ENCODE measurements around the gene SLC7A4. TPM values are rescaled to one million over a fixed set of nuclear protein-coding genes. Genes with fewer than 3 reads are reported as not detected.

SLC7A4 gene
- total and polyA plus RNA-seq, 7 experiments from 2014 or later, result 0.08 to 0.13 (median 0.13) TPM; not detected in 4

DNA sequence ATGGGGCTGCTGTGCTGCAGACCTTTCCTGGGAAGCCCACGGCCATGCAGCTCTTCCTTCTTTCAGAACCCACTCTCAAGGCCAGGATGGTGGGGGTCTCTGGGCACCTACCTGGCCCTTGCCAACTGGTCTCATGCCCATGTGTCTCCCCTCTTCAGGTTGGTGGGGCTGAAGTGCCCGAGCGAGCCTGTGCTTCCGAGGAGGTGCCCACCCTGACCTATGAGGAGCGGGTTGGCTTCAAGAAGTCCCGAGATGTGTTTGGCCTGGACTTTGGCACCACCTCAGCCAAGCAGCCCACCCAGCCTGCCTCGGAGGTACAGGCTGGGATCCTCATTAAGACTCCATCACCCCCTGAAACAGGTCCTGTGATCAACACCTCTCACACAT, 40.3 kb downstream of the SLC7A4 start:
- no peak overlapping the region for H3K4me3 ChIP-seq (ENCODE audit: low read length)
- H3K36me3 Mint-ChIP-seq, result peaks cover 0 to 4% (median 0%) of the 10 kb centered on the region in 5 donors
- H3K27me3 ChIP-seq (ENCODE audit: control insufficient read depth in 2 of 2, insufficient read depth in 2 of 2, low read length in 2 of 2), result no peaks in the 10 kb centered on the region
- H3K27me3 Mint-ChIP-seq, result no peaks in the 10 kb centered on the region
- DNase-seq (no peak), ATAC-seq (no peak)
- POLR2A ChIA-PET, result interaction anchor here (0.7 to 2.7 kb wide), 2 partner anchors 10 to 151 kb away, joined by 3 to 21 read pairs; partner anchors contain the start of gene THAP7
- no peak overlapping the region for H3K4me3 Mint-ChIP-seq
- peaks cover 0 to 5% of the 10 kb centered on the region in 2 donors for H3K4me1 ChIP-seq (ENCODE audit: control insufficient read depth in 2 of 2, insufficient read depth in 2 of 2, low read length in 2 of 2)
- peaks cover 0 to 9% (median 4%) of the 10 kb centered on the region in 7 donors for H3K4me1 Mint-ChIP-seq
- no peak overlapping the region for H3K27ac ChIP-seq (ENCODE audit: low read depth, low read length)
- peaks cover 0 to 79% (median 7%) of the 10 kb centered on the region in 3 experiments for H3K36me3 ChIP-seq (ENCODE audit: control insufficient read depth in 2 of 3, insufficient read depth in 3 of 3, low read length in 3 of 3)
- no peak overlapping the region for H3K27ac Mint-ChIP-seq
- H3K9me3 ChIP-seq (ENCODE audit: control insufficient read depth in 2 of 3, low read length in 3 of 3), result no peaks in the 10 kb centered on the region
- H3K9me3 Mint-ChIP-seq, result peaks cover 0 to 1% (median 0%) of the 10 kb centered on the region in 11 donors
- intact Hi-C loops (cut with micrococcal nuclease), result no loop called here
- CTCF ChIA-PET, result interaction anchor here (0.6 kb wide), 1 partner anchor 543 kb away, joined by 4 read pairs; no protein-coding TSS in a partner anchor

DNA sequence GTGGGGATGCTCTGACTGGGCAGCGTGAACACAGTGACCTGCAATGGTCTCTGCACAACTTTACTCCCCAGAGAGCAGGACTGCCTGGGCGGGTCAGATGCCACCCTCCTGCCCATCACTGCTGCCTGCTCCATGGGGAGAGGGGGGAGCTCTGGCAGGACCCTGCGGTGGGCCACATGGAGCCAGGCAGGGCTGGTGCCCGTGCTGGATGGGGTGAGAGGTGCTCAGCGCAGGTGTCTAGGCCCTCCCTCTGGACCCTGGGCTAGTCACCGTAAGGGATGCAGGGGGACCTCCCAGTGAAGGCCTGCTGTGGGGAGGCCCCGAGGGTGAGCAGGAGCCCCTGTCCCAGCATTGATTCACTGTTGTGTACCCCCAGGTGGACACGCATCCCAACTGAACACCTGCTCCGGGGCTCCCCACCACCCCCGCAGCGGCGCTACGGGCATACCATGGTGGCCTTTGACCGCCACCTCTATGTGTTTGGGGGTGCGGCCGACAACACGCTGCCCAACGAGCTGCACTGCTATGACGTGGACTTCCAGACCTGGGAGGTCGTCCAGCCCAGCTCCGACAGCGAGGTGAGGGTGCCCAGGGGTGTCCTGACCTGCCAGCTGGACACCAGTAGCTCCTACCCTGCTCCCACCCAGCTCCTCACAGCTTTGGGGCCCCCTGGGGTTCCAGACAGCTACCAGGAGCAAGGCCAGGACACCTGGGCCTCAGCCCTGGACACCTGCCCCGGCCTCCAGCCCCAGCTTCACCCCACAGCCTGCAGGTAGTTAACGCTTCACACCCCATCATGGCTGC, 40.9 kb downstream of the SLC7A4 start:
- no peak overlapping the region for H3K27ac Mint-ChIP-seq

DNA sequence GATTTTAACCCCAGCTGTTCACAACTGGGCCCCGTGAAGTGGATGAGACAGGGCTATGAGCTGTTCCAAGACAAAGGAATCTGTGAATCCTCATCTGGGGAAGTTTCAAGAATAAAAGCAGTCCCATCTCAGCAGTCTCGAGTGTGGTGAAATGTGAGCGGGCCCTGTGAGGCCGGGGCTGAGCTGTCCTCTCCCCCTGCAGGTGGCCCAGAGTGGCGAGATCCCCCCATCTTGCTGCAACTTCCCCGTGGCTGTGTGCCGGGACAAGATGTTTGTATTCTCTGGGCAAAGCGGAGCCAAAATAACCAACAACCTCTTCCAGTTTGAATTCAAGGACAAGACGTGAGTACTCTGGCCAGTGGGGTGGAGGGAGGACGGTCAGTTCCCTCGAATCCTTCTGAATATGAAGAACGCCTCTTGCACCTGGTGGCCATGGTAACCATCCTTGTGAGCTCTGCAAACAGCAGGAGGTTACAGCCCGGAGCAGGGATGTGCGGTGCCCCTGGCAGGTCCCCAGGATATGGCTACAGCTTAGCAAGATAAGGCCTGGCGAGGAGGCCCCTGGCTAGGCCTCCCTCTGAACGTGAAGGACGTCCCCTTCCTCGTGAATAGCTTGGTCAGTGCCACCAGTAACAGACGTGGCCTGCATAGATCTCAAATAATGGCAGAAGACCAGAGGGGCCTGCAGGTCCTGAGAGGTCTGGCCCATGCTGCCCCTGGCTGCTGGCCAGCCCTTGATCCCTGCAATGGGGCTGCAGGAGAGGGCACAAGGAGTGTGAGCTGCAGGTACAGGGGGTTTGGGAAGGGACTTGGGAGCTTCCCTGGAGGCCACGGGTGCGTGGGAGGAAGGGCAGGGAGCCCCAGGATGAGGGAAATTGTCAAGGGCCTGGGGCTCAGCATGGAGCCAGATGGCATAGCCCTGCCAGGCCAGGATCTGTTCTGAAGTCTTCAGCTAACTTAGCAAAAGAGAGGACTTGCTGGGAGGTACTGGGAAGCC, 41.9 kb downstream of the SLC7A4 start:
- Histone ChIP-seq H3K9me3 (ENCODE audit: control insufficient read depth in 2 of 3, low read length in 3 of 3) (no peaks in the 10 kb centered on the region), H3K4me3 (ENCODE audit: low read length) (no peak overlapping the region), H3K36me3 (ENCODE audit: control insufficient read depth in 2 of 3, insufficient read depth in 3 of 3, low read length in 3 of 3) (peaks cover 0 to 70% (median 7%) of the 10 kb centered on the region in 3 experiments), H3K27ac (ENCODE audit: low read depth, low read length) (no peak overlapping the region), H3K27me3 (ENCODE audit: control insufficient read depth in 2 of 2, insufficient read depth in 2 of 2, low read length in 2 of 2) (no peaks in the 10 kb centered on the region), H3K4me1 (ENCODE audit: control insufficient read depth in 2 of 2, insufficient read depth in 2 of 2, low read length in 2 of 2) (peaks cover 0 to 5% of the 10 kb centered on the region in 2 donors)
- CTCF ChIA-PET, result no interaction called here
- Mint-ChIP-seq H3K36me3 (peaks cover 0 to 12% (median 5%) of the 10 kb centered on the region in 5 donors), H3K4me1 (peaks cover 0 to 16% (median 8%) of the 10 kb centered on the region in 7 donors), H3K4me3 (no peak overlapping the region), H3K27ac (peak overlapping the region in 2 of 9 donors; percentile 62 to 72), H3K27me3 (no peaks in the 10 kb centered on the region), H3K9me3 (peaks cover 0 to 1% (median 0%) of the 10 kb centered on the region in 11 donors)
- intact Hi-C loops (cut with micrococcal nuclease), result no loop called here
- no peak for ATAC-seq
- POLR2A ChIA-PET, result interaction anchor here (1.5 to 2.7 kb wide), 3 partner anchors 8 to 12 kb away, joined by 5 to 21 read pairs (median 8); partner anchors contain the start of genes LZTR1 and THAP7
- DNase-seq, result no peak

More for the DNA sequence above, 40.9 kb downstream of the SLC7A4 start:
- Histone ChIP-seq H3K27ac (ENCODE audit: low read depth, low read length) (no peak overlapping the region), H3K36me3 (ENCODE audit: control insufficient read depth in 2 of 3, insufficient read depth in 3 of 3, low read length in 3 of 3) (peaks cover 0 to 73% (median 7%) of the 10 kb centered on the region in 3 experiments), H3K4me1 (ENCODE audit: control insufficient read depth in 2 of 2, insufficient read depth in 2 of 2, low read length in 2 of 2) (peaks cover 0 to 5% of the 10 kb centered on the region in 2 donors), H3K4me3 (ENCODE audit: low read length) (no peak overlapping the region), H3K9me3 (ENCODE audit: control insufficient read depth in 2 of 3, low read length in 3 of 3) (no peaks in the 10 kb centered on the region), H3K27me3 (ENCODE audit: control insufficient read depth in 2 of 2, insufficient read depth in 2 of 2, low read length in 2 of 2) (no peaks in the 10 kb centered on the region)
- ATAC-seq (no peak), DNase-seq (no peak)
- CTCF ChIA-PET, result interaction anchor here (0.6 kb wide), 1 partner anchor 543 kb away, joined by 4 read pairs; no protein-coding TSS in a partner anchor
- H3K36me3 Mint-ChIP-seq, result peaks cover 0 to 8% (median 2%) of the 10 kb centered on the region in 5 donors
- peaks cover 0 to 12% (median 6%) of the 10 kb centered on the region in 7 donors for H3K4me1 Mint-ChIP-seq
- POLR2A ChIA-PET, result interaction anchor here (0.7 to 2.7 kb wide), 4 partner anchors 8 to 150 kb away, joined by 3 to 21 read pairs (median 6); partner anchors contain the start of genes LZTR1 and THAP7
- H3K4me3 Mint-ChIP-seq, result no peak overlapping the region
- no peaks in the 10 kb centered on the region for H3K27me3 Mint-ChIP-seq
- intact Hi-C loops (cut with micrococcal nuclease), result no loop called here
- H3K9me3 Mint-ChIP-seq, result peaks cover 0 to 1% (median 0%) of the 10 kb centered on the region in 11 donors

DNA sequence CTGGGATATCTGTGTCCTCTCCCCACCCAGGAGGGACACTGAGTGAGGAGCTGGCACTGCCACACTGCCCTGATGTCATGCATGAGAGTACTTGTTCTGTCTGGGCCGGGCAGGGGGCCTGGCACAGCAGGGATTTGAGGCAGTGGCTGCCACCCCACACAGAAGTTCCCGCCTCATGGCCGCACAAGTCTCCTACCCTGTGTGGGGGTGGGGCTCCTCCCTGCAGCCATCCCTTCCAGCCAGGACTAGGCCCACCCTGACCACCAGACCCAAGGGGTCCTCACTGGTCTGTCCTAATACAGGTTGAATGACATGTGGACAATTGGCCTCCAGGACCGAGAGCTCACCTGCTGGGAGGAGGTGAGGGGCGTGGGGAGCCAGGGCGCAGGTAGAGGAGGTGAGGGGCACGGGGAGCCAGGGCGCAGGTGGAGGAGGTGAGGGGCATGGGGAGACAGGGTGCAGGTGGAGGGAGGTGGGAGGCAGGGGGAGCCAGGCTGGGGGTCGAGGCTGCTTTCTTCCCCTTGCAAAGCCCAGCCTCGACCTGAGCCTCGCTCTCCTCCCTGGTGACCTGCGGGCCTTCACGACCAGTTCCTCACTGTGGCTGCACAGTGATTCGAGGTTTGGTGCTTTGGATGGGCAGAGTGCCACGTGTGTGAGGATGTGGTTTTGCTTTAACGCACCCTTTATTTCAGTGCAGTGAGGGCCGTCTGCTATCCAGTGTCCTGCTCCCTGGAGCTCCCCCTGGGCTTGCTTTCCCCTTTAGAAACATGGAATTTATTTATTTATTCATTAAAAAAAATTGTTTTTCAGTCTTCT, 42.8 kb downstream of the SLC7A4 start:
- intact Hi-C loops (cut with micrococcal nuclease), result loop anchor here in 1 of 2 donors (10.0 kb wide), 1 partner anchor 855 kb away; no protein-coding TSS in a partner anchor
- no peak for ATAC-seq
- Histone ChIP-seq H3K4me3 (ENCODE audit: low read length) (no peak overlapping the region), H3K27me3 (ENCODE audit: control insufficient read depth in 2 of 2, insufficient read depth in 2 of 2, low read length in 2 of 2) (no peaks in the 10 kb centered on the region), H3K4me1 (ENCODE audit: control insufficient read depth in 2 of 2, insufficient read depth in 2 of 2, low read length in 2 of 2) (peaks cover 0 to 5% of the 10 kb centered on the region in 2 donors), H3K36me3 (ENCODE audit: control insufficient read depth in 2 of 3, insufficient read depth in 3 of 3, low read length in 3 of 3) (peaks cover 0 to 64% (median 7%) of the 10 kb centered on the region in 3 experiments), H3K27ac (ENCODE audit: low read depth, low read length) (no peak overlapping the region), H3K9me3 (ENCODE audit: control insufficient read depth in 2 of 3, low read length in 3 of 3) (no peaks in the 10 kb centered on the region)
- ChIA-PET POLR2A (interaction anchor here (1.7 to 2.7 kb wide), 2 partner anchors 7 to 13 kb away, joined by 8 to 21 read pairs; partner anchors contain the start of genes LZTR1 and THAP7), CTCF (no interaction called here)
- no peak overlapping the region for H3K27ac Mint-ChIP-seq
- no peaks in the 10 kb centered on the region for H3K27me3 Mint-ChIP-seq
- peaks cover 0 to 12% (median 5%) of the 10 kb centered on the region in 5 donors for H3K36me3 Mint-ChIP-seq
- peaks cover 0 to 1% (median 0%) of the 10 kb centered on the region in 11 donors for H3K9me3 Mint-ChIP-seq
- peaks cover 0 to 16% (median 8%) of the 10 kb centered on the region in 7 donors for H3K4me1 Mint-ChIP-seq
- no peak for DNase-seq
- H3K4me3 Mint-ChIP-seq, result no peak overlapping the region

DNA sequence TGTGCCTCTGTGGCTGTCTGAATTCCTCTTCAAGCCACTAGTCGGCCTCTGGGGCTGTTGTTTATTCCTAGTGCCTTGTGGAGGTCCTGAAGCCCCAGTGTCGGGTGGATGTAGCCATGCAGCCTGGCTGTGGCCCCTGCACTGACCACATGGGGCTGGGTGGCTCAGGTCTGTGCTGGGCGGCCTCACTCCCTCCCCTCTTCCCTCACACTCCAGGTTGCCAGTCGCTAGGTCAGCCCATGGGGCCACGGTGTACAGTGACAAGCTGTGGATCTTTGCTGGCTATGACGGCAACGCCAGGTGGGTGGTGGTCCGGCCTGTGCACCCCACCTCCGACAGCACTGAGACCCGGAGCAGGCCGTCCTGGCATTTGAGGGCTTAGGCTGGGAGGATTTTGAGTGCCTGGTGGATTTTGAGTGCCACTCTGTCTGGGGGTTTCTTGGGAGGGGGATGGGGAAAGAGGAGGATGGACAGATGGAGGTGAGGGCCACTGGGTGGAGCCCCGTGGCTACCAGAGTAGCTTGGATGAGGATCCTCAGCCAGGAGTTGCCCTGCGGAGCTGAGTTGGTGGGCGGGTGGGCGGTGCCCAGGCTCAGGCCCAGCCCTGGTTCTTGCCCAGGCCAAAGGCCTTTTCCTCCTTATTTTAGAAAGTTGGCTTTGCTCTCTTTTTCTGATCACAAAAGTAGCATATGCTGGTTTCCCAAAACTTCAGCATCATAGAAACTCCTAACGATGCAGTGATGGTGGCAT, 43.6 kb downstream of the SLC7A4 start:
- no peak overlapping the region for H3K27ac Mint-ChIP-seq
- no peak for ATAC-seq
- Histone ChIP-seq H3K9me3 (ENCODE audit: control insufficient read depth in 2 of 3, low read length in 3 of 3) (no peaks in the 10 kb centered on the region), H3K27ac (ENCODE audit: low read depth, low read length) (no peak overlapping the region), H3K4me1 (ENCODE audit: control insufficient read depth in 2 of 2, insufficient read depth in 2 of 2, low read length in 2 of 2) (peaks cover 0 to 5% of the 10 kb centered on the region in 2 donors), H3K27me3 (ENCODE audit: control insufficient read depth in 2 of 2, insufficient read depth in 2 of 2, low read length in 2 of 2) (no peaks in the 10 kb centered on the region), H3K4me3 (ENCODE audit: low read length) (no peak overlapping the region), H3K36me3 (ENCODE audit: control insufficient read depth in 2 of 3, insufficient read depth in 3 of 3, low read length in 3 of 3) (peaks cover 0 to 57% (median 7%) of the 10 kb centered on the region in 3 experiments)
- H3K27me3 Mint-ChIP-seq, result no peaks in the 10 kb centered on the region
- peaks cover 0 to 17% (median 5%) of the 10 kb centered on the region in 5 donors for H3K36me3 Mint-ChIP-seq
- peaks cover 0 to 1% (median 0%) of the 10 kb centered on the region in 11 donors for H3K9me3 Mint-ChIP-seq
- intact Hi-C loops (cut with micrococcal nuclease), result loop anchor here in 1 of 2 donors (10.0 kb wide), 1 partner anchor 856 kb away; no protein-coding TSS in a partner anchor
- no peak for DNase-seq
- ChIA-PET CTCF (no interaction called here), POLR2A (no interaction called here)
- H3K4me1 Mint-ChIP-seq, result peaks cover 5 to 21% (median 13%) of the 10 kb centered on the region in 7 donors
- H3K4me3 Mint-ChIP-seq, result no peak overlapping the region
